GM21825 (cell line): ENCODE data around the gene NLRC3.

Experiments
- ATAC-seq: cut with Tn5 transposase; IDR thresholded peaks from one replicate; pipeline ENCODE4 v1.9.1; 2021; ENCODE audit warnings: mild to moderate bottlenecking, moderate library complexity; ENCODE audit not compliant: unreplicated experiment

The NLRC3 gene

GRCh38 chr16:3580251-3580651 lies 3.0 kb upstream of the NLRC3 start:
- no peak for ATAC-seq

GRCh38 chr16:3579776-3580175 lies 2.6 kb upstream of the NLRC3 start:
- ATAC-seq: no peak

- peak; percentile 61 for ATAC-seq
Measured at GRCh38 chr16:3578610-3579551, 1.7 kb upstream of the NLRC3 start.

GRCh38 chr16:3578121-3578520 lies 918 bp upstream of the NLRC3 start:
- ATAC-seq: no peak

GRCh38 chr16:3576211-3576610 lies 992 bp downstream of the NLRC3 start:
- no peak for ATAC-seq

GRCh38 chr16:3575491-3575890 lies 1.7 kb downstream of the NLRC3 start:
- ATAC-seq: no peak

GRCh38 chr16:3574195-3574594 lies 3.0 kb downstream of the NLRC3 start:
- ATAC-seq: no peak

GRCh38 chr16:3573146-3573815 lies 3.9 kb downstream of the NLRC3 start:
- ATAC-seq: no peak

GRCh38 chr16:3570420-3571062 lies 6.7 kb downstream of the NLRC3 start:
- no peak for ATAC-seq

- no peak for ATAC-seq
Measured at GRCh38 chr16:3569851-3570250, 7.4 kb downstream of the NLRC3 start.

GRCh38 chr16:3566990-3567389 lies 10.2 kb downstream of the NLRC3 start:
- ATAC-seq: no peak

- ATAC-seq: no peak
Measured at GRCh38 chr16:3564889-3565141, 12.4 kb downstream of the NLRC3 start.

- ATAC-seq: no peak
Measured at GRCh38 chr16:3564130-3564888, 12.9 kb downstream of the NLRC3 start.

GRCh38 chr16:3562914-3563480 lies 14.2 kb downstream of the NLRC3 start:
- ATAC-seq: no peak

- no peak for ATAC-seq
Measured at GRCh38 chr16:3561626-3562025, 15.6 kb downstream of the NLRC3 start.

GRCh38 chr16:3554351-3554928 lies 22.8 kb downstream of the NLRC3 start:
- no peak for ATAC-seq

GRCh38 chr16:3553138-3553923 lies 23.9 kb downstream of the NLRC3 start:
- ATAC-seq: no peak

- no peak for ATAC-seq
Measured at GRCh38 chr16:3550851-3551847, 26.1 kb downstream of the NLRC3 start.

- no peak for ATAC-seq
Measured at GRCh38 chr16:3549906-3550305, 27.3 kb downstream of the NLRC3 start.
